ENCODE results near the gene NCAPD3. TPM values are rescaled to one million over a fixed set of nuclear protein-coding genes. Genes with fewer than 3 reads are reported as not detected.

The NCAPD3 gene
- total and polyA plus RNA-seq, 2 donors (not counting 1 experiment from before 2014, with no cell fraction given), result 7.4 to 11.4 TPM

- no peak overlapping the region for H3K9ac ChIP-seq (ENCODE audit: insufficient read depth, low read length)
- H4K20me1 ChIP-seq (ENCODE audit: control insufficient read depth, extremely low read depth, insufficient read depth, low read length), result no peaks in the 10 kb centered on the region
- no peak overlapping the region for H3K27ac ChIP-seq (ENCODE audit: insufficient read depth, low read length)
- peaks cover 5% of the 10 kb centered on the region for H3K4me1 ChIP-seq (ENCODE audit: control insufficient read depth, extremely low read depth, insufficient read depth, low read length)
- no peaks in the 10 kb centered on the region for H3K9me3 ChIP-seq (ENCODE audit: control insufficient read depth, insufficient read depth, low read depth, low read length)
- no peak overlapping the region for H2AFZ ChIP-seq (ENCODE audit: low read length)
- peaks cover 2% of the 10 kb centered on the region for H3K79me2 ChIP-seq (ENCODE audit: control insufficient read depth, insufficient read depth, low read length)
- no peaks in the 10 kb centered on the region for H3K27me3 ChIP-seq (ENCODE audit: control insufficient read depth, insufficient read depth, low read length)
- DNase-seq (ENCODE audit: low read depth in 2 of 2), result peak in 1 of 2 donors; percentile 33
- H3K4me3 ChIP-seq (replicated peaks in 1 of 4; ENCODE audit: control extremely low read depth in 1 of 4, insufficient read depth in 1 of 4, low read depth in 3 of 4, low read length in 4 of 4), result no peak overlapping the region
- no peaks in the 10 kb centered on the region for H3K36me3 ChIP-seq (ENCODE audit: control insufficient read depth, insufficient read depth, low read length)
- no peak overlapping the region for H3K4me2 ChIP-seq (ENCODE audit: extremely low read depth, insufficient read depth, low read length)
- no peak for TF ChIP-seq CTCF (conservative IDR thresholded peaks at IDR 0.05 in 1 of 2, IDR thresholded peaks at IDR 0.05 in 1 of 2; ENCODE audit: low read depth in 1 of 2, low read length in 2 of 2)
- no peak for TF ChIP-seq EZH2 (IDR thresholded peaks at IDR 0.05; ENCODE audit: low read length, missing control alignments)
These were observed 92.0 kb downstream of the NCAPD3 start for GRCh38 chr11:134131628-134132244.

GRCh38 chr11:134126217-134126822 lies 97.4 kb downstream of the NCAPD3 start:
- Histone ChIP-seq H3K79me2 (ENCODE audit: control insufficient read depth, insufficient read depth, low read length) (peaks cover 4% of the 10 kb centered on the region), H3K4me1 (ENCODE audit: control insufficient read depth, extremely low read depth, insufficient read depth, low read length) (peaks cover 21% of the 10 kb centered on the region), H3K9me3 (ENCODE audit: control insufficient read depth, insufficient read depth, low read depth, low read length) (no peaks in the 10 kb centered on the region), H3K4me2 (ENCODE audit: extremely low read depth, insufficient read depth, low read length) (peak overlapping the region; percentile 97), H3K9ac (ENCODE audit: insufficient read depth, low read length) (no peak overlapping the region), H2AFZ (ENCODE audit: low read length) (no peak overlapping the region), H3K36me3 (ENCODE audit: control insufficient read depth, insufficient read depth, low read length) (no peaks in the 10 kb centered on the region), H3K27ac (ENCODE audit: insufficient read depth, low read length) (peak overlapping the region; percentile 80), H3K27me3 (ENCODE audit: control insufficient read depth, insufficient read depth, low read length) (no peaks in the 10 kb centered on the region), H3K4me3 (replicated peaks in 1 of 4; ENCODE audit: control extremely low read depth in 1 of 4, insufficient read depth in 1 of 4, low read depth in 3 of 4, low read length in 4 of 4) (peak overlapping the region in 2 of 4 experiments; percentile 39 to 62), H4K20me1 (ENCODE audit: control insufficient read depth, extremely low read depth, insufficient read depth, low read length) (no peaks in the 10 kb centered on the region)
- no peak for TF ChIP-seq CTCF (conservative IDR thresholded peaks at IDR 0.05 in 1 of 2, IDR thresholded peaks at IDR 0.05 in 1 of 2; ENCODE audit: low read depth in 1 of 2, low read length in 2 of 2)
- TF ChIP-seq EZH2 (IDR thresholded peaks at IDR 0.05; ENCODE audit: low read length, missing control alignments), result no peak
- peak; percentile 92 for DNase-seq (ENCODE audit: low read depth in 2 of 2)

- Histone ChIP-seq H4K20me1 (ENCODE audit: control insufficient read depth, extremely low read depth, insufficient read depth, low read length) (no peaks in the 10 kb centered on the region), H3K4me2 (ENCODE audit: extremely low read depth, insufficient read depth, low read length) (peak overlapping the region; percentile 97), H3K27ac (ENCODE audit: insufficient read depth, low read length) (peak overlapping the region; percentile 80), H3K4me1 (ENCODE audit: control insufficient read depth, extremely low read depth, insufficient read depth, low read length) (peaks cover 26% of the 10 kb centered on the region), H3K9ac (ENCODE audit: insufficient read depth, low read length) (no peak overlapping the region), H3K4me3 (replicated peaks in 1 of 4; ENCODE audit: control extremely low read depth in 1 of 4, insufficient read depth in 1 of 4, low read depth in 3 of 4, low read length in 4 of 4) (peak overlapping the region; percentile 32 to 62 (median 46)), H3K79me2 (ENCODE audit: control insufficient read depth, insufficient read depth, low read length) (peaks cover 4% of the 10 kb centered on the region), H3K36me3 (ENCODE audit: control insufficient read depth, insufficient read depth, low read length) (no peaks in the 10 kb centered on the region), H2AFZ (ENCODE audit: low read length) (peak overlapping the region; percentile 17), H3K27me3 (ENCODE audit: control insufficient read depth, insufficient read depth, low read length) (no peaks in the 10 kb centered on the region), H3K9me3 (ENCODE audit: control insufficient read depth, insufficient read depth, low read depth, low read length) (no peaks in the 10 kb centered on the region)
- TF ChIP-seq EZH2 (IDR thresholded peaks at IDR 0.05; ENCODE audit: low read length, missing control alignments) (no peak), CTCF (conservative IDR thresholded peaks at IDR 0.05 in 1 of 2, IDR thresholded peaks at IDR 0.05 in 1 of 2; ENCODE audit: low read depth in 1 of 2, low read length in 2 of 2) (no peak)
- DNase-seq (ENCODE audit: low read depth in 2 of 2), result peak; percentile 18 to 43
These were observed 98.3 kb downstream of the NCAPD3 start for GRCh38 chr11:134125507-134125906.

Measured in fibroblast of lung (primary cell).